Stimulated activated CD4-positive, alpha-beta T cell treated with anti-CD3 and anti-CD28 coated beads, Interleukin-4, amount 100 ng/mL, for 24 hours (primary cell): ENCODE results near the gene ASIC2.
"Not testable (repeated sequence)": the region's sequence is repeated elsewhere in the genome, so short reads cannot be mapped to it uniquely, and the experiment has no call there.

Source experiments
- DNase-seq: peaks from one replicate; pipeline ENCODE4 v3.0.0-alpha.2; 2020

The ASIC2 gene

GRCh38 chr17:32969231-32969630, 323.9 kb downstream of the ASIC2 start:
- not testable (repeated sequence) for DNase-seq

GRCh38 chr17:32964541-32964940, 328.6 kb downstream of the ASIC2 start:
- DNase-seq: no peak
